GM13976 (cell line): Measurements from ENCODE around the gene FXYD6.

ENCODE experiments used
- DNase-seq: peaks from one replicate; pipeline ENCODE4 v3.0.0; 2012; ENCODE audit warnings: low spot score
- CTCF ChIP-seq: IDR thresholded peaks from 2 replicates; pipeline ENCODE4 v1.5.1; 2012; ENCODE audit warnings: borderline replicate concordance, mild to moderate bottlenecking; ENCODE audit not compliant: insufficient read depth; ENCODE audit errors: extremely low read depth, missing control alignments, control extremely low read depth
- in situ Hi-C: fragments of 300-500 bp; cut with MboI; formaldehyde crosslinking; loops from one replicate; pipeline ENCODE4 v1.12.0; 2022; ENCODE audit warnings: low sequenced_read_pairs, mixed read lengths, inconsistent platforms; ENCODE audit not compliant: unreplicated experiment

The FXYD6 gene

DNA sequence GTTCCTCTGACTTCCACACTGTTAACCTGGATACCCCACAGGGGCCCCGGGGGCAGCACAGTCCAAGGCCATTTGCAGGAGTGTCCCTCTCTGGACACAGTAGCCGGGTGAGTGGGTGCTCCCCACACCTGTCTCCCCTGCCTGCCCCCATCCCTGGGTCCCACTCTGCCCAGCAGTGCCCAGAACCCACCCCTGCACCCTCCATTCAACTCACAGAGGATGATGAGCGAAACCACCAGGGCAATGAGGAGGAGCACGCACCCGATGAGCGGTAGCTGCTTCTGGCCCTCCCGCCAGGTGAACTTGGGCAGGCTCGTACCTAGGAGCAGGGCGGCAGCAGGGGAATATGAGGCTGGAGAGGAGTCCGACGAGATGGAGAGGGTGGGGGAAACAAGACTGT, 40.5 kb upstream of the FXYD6 start:
- in situ Hi-C loops = no loop called here
- TF ChIP-seq CTCF = no peak
- no peak for DNase-seq

- in situ Hi-C loops = no loop called here
- DNase-seq = no peak
- TF ChIP-seq CTCF = no peak
These were observed 39.3 kb upstream of the FXYD6 start for GRCh38 chr11:117915672-117916235.

DNA sequence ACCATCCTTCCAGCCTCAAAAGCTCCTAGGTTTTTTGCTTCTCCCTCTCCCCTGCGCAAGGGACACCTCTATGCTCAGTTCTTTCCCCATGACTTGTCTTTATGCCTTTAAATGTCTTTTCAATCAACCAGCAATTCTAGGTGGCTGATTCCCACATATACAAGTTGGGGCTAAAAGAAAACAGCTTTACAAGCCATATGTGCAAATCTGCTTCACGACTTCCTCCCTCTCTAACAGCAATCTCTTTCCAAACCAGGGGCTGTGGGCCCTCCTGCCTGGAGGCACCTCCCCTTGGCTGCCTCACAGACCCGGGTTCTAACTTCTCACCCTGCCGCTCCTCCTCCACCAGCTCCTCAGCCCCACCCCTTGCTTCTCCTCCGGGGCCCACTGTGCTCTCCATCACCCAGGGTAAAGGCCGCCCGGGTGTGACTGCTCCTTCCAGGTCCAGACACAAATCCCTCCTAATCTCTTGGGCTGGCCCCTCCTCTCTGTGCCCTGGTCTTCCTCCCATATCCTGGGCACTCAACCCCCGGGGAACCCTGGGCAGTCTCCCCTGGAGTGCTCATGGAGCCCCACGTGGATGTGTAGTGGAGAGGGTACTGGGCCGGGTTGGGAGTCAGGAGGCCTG, 38.6 kb upstream of the FXYD6 start:
- DNase-seq = no peak
- in situ Hi-C loops = no loop called here
- no peak for TF ChIP-seq CTCF

GRCh38 chr11:117914398-117914761, 37.9 kb upstream of the FXYD6 start:
- no peak for DNase-seq
- in situ Hi-C loops = no loop called here
- no peak for TF ChIP-seq CTCF

DNA sequence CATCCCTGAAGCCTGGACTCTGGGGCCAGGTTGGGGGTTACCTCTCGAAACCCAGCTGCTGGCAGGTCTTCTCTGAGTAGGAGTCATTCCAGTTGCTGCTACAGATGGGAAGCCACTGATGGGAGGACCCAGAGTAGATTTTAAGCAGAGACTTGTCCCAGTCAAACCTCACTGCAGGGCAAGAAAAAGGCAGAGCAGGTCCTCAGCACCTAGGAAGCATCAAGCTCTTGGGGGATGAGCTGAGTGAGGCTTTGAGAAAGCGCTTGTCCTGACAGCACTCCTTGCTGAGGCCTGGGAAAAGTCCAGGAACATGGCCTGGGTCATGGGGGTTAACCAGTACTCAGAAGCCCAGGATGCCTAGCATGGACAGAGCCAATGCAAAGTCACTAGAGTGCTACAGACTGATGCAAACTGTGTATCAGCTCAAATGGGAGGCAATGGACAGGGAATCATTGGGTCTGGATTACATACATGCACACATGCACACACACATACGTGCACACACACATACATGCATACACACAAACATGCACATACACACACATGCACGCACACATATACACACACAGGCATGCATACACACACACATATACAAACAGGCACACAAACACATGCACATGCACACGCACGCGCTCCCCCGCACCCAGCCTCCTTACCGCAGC, 37.4 kb upstream of the FXYD6 start:
- no peak for DNase-seq
- TF ChIP-seq CTCF = no peak
- in situ Hi-C loops = no loop called here

DNA sequence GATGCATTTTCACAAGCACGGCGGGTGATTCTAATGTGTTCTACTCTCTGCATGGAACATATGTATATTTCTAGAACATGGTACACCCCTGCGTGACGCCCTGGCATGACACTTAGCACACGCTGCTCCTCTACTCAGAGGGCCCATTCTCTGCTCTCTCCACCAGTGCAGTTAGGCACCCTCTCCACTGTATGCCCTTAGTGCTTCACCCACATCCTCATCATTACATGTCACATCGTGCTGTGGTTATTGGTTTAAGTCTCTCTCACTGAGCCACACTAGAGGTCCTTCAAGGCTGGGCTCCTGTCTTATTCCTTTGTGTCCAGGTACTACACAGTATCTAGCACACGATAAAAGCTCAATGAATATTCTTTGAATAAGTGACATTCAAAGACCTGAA, 36.0 kb upstream of the FXYD6 start:
- in situ Hi-C loops = no loop called here
- DNase-seq = no peak
- TF ChIP-seq CTCF = no peak
